NB4 (cell line): ENCODE data around the gene LRRC14B.

Experiments used
- POLR2A ChIP-seq: IDR thresholded peaks from 2 replicates; pipeline ENCODE4 v1.6.1; 2011; ENCODE audit warnings: mild to moderate bottlenecking; ENCODE audit not compliant: insufficient read length; ENCODE audit errors: extremely low read depth
- TF ChIP-seq, protein P1 (sequence below): IDR thresholded peaks from one replicate; pipeline ENCODE4 v1.5.1; 2012; ENCODE audit warnings: low read depth, low read length
- TF ChIP-seq, protein P2 (sequence below): IDR thresholded peaks from 2 replicates; pipeline ENCODE4 v1.6.1; 2011; ENCODE audit warnings: low read depth, low read length

GRCh38 chr5:174291-174600 is 17.0 kb upstream of the LRRC14B start:
- TF ChIP-seq, protein P1, sequence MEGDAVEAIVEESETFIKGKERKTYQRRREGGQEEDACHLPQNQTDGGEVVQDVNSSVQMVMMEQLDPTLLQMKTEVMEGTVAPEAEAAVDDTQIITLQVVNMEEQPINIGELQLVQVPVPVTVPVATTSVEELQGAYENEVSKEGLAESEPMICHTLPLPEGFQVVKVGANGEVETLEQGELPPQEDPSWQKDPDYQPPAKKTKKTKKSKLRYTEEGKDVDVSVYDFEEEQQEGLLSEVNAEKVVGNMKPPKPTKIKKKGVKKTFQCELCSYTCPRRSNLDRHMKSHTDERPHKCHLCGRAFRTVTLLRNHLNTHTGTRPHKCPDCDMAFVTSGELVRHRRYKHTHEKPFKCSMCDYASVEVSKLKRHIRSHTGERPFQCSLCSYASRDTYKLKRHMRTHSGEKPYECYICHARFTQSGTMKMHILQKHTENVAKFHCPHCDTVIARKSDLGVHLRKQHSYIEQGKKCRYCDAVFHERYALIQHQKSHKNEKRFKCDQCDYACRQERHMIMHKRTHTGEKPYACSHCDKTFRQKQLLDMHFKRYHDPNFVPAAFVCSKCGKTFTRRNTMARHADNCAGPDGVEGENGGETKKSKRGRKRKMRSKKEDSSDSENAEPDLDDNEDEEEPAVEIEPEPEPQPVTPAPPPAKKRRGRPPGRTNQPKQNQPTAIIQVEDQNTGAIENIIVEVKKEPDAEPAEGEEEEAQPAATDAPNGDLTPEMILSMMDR = no peak
- TF ChIP-seq, protein P2, sequence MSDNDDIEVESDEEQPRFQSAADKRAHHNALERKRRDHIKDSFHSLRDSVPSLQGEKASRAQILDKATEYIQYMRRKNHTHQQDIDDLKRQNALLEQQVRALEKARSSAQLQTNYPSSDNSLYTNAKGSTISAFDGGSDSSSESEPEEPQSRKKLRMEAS = no peak
- no peak for TF ChIP-seq POLR2A
